Fibroblast of villous mesenchyme (primary cell): ENCODE data around the gene RADX. TPM values are rescaled to one million over a fixed set of nuclear protein-coding genes. Genes with fewer than 3 reads are reported as not detected.
A peak's percentile ranks its signal among the peaks of the same experiment; 100 is the strongest.
"Not testable (repeated sequence)": the region's sequence is repeated elsewhere in the genome, so short reads cannot be mapped to it uniquely, and the experiment has no call there.

Experiments
- DNase-seq: peaks from one replicate; pipeline ENCODE4 v3.0.0-alpha.2; 2010; ENCODE audit warnings: low read depth
- H3K4me3 ChIP-seq: 2 replicates; pipeline ENCODE4 v1.5.1; 2011; ENCODE audit warnings: low read depth, mild to moderate bottlenecking, low read length
- total RNA-seq: library from RNA; depleted of rRNA; stranded (reverse); fragments of >200 nt; gene quantifications from 2 replicates; pipeline ENCODE4 v1.2.3, GENCODE V29; 2012
- TF ChIP-seq, protein P1 (sequence below): IDR thresholded peaks from 2 replicates; pipeline ENCODE4 v1.5.1; 2012; ENCODE audit warnings: low read depth, mild to moderate bottlenecking, low read length; ENCODE audit not compliant: insufficient read depth

RADX gene
- total RNA-seq, 1 donor, result 0.86 TPM

GRCh38 chrX:106619797-106620196 is 8.0 kb downstream of the RADX start:
- peak; percentile 12 for DNase-seq
- TF ChIP-seq, protein P1, sequence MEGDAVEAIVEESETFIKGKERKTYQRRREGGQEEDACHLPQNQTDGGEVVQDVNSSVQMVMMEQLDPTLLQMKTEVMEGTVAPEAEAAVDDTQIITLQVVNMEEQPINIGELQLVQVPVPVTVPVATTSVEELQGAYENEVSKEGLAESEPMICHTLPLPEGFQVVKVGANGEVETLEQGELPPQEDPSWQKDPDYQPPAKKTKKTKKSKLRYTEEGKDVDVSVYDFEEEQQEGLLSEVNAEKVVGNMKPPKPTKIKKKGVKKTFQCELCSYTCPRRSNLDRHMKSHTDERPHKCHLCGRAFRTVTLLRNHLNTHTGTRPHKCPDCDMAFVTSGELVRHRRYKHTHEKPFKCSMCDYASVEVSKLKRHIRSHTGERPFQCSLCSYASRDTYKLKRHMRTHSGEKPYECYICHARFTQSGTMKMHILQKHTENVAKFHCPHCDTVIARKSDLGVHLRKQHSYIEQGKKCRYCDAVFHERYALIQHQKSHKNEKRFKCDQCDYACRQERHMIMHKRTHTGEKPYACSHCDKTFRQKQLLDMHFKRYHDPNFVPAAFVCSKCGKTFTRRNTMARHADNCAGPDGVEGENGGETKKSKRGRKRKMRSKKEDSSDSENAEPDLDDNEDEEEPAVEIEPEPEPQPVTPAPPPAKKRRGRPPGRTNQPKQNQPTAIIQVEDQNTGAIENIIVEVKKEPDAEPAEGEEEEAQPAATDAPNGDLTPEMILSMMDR, result peak; percentile 47

DNA sequence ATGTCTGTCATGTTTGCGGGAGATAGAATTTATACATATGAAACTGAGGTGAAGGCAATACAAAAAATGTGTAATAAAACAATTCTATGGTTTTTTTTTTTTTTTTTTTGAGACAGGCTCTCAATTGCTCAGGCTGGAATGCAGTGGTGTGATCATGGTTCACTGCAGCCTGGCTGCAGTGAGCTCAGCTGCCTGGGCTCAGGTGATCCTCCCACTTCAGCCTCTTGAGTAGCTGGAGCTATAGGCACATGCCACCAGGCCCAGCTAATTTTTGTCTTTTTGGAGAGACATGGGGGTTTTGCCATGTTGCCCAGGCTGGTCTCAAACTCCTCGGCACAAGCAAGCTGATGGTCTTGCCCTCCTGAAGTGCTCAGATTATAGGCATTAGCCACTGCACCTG is 10.1 kb downstream of the RADX start:
- DNase-seq, result no peak
- TF ChIP-seq, protein P1, result no peak
- no peak overlapping the region for H3K4me3 ChIP-seq

More at GRCh38 chrX:106619797-106620196, 8.0 kb downstream of the RADX start:
- H3K4me3 ChIP-seq, result no peak overlapping the region

DNA sequence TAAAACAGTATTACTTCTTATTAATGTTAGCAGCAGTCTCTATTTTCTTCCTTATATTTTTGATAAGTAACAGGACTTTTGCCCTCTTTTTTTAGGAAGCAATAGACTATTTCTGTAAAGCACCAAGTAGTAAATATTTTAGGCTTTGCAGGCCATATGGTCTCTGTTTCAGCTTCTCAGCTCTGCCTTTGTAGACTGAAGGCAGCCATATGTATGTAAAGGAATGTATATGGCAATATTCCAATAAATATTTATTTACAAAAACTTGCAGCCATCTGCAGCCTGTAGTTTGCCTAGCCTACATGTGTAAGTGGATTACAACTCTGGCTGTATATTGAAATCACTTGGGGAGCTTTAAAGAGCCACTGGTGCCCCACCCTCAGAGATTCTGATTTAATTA is 15.0 kb downstream of the RADX start:
- TF ChIP-seq, protein P1, result no peak
- H3K4me3 ChIP-seq, result no peak overlapping the region
- DNase-seq, result no peak

DNA sequence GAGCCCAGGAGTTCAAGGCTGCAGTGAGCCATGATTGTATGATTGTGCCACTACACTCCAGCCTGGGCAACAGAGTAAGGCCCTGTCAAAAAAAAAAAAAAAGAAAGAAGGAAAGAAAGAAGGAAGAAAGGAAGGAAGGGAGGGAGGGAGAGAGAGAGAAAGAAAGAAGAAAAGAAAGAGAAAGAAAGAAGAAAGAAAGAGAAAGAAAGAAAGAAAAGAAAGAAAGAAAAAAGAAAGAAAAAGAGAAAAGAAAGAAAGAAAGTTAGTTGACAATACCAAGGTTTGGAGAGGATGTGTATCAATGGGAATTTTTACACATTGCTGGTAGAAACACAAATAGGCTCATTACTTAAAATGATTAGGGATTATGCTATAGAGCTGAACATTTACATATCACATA is 19.8 kb downstream of the RADX start:
- no peak for DNase-seq
- TF ChIP-seq, protein P1, result no peak
- H3K4me3 ChIP-seq, result no peak overlapping the region

- no peak overlapping the region for H3K4me3 ChIP-seq
- DNase-seq, result no peak
- TF ChIP-seq, protein P1, result no peak
Measured at GRCh38 chrX:106649523-106650428, 38.0 kb downstream of the RADX start.

DNA sequence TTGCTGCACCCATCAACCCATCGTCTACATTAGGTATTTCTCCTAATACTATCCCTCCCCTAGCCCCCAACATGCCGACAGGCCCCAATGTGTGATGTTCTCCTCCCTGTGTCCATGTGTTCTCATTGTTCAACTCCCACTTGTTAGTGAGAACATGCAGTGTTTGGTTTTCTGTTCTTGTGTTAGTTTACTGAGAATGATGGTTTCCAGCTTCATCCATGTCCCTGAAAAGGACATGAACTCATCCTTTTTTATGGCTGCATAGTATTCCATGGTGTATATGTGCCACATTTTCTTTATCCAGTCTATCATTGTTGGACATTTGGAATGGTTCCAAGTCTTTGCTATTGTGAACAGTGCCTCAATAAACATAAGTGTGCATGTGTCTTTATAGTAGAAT is 41.8 kb downstream of the RADX start:
- not testable (repeated sequence) for H3K4me3 ChIP-seq, DNase-seq

DNA sequence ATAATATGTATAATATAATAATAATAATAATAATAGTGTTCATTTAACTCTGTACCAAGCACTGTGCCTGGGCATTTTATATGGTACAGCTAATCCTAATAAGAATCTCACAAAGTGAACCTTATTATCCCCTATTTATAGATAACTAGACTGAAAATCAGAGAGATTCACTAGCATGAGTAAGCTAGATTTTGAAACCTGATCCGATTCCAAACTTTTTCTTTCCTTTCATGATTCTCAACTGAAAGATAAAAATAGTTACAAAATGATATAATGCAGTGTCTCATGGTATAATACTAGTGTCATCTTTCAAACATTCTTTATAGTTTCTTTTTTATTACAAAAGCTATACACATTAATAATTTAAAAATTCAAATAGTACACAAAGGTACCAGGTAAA is 58.9 kb downstream of the RADX start:
- TF ChIP-seq, protein P1, result no peak
- DNase-seq, result no peak
- H3K4me3 ChIP-seq, result no peak overlapping the region
